ENCODE measurements around the gene CNPPD1.
A peak's percentile ranks its signal among the peaks of the same experiment; 100 is the strongest.

CNPPD1 gene

DNA sequence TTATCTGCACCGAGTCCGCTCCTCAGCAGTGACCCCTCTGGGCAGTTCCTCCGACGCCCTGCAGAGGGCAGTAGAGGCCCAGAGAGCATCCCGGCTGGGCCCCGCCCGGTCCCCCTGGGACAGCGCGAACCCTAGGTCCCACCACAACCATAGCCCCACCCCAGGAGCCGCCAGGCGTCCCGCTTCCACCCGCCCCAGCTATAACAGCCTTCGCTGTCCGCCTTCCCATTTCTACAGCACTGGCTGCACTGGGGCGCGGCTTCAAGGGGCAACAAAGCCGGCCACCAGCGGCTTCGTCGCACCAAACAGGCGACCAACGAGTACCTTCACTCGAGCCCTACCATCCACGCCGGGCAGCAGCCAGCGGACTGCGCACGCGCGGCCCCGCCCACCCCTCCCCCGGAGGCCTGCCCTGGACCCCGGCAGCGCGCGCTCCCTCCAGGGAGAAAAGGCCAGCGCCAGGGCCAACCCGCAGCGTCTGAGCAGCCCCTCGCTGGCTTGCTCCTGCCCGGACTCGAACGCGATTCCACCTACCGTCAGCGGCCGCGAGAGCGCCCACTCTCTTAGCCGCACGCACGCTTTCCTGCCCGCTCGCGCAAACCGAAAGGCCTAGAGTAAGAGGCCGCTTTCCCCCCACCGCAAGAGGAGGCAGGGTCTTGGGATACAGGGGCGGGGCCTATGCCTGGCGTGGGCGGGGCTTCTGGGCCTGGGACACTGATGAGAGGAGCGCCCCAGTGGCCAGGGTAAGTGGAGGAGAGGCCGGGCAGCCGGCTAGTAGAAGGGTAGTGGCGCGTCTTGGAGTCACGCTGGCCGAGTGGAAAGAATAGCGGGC is 16.3 kb downstream of the CNPPD1 start, which contains the start of gene NHEJ1:
NHEJ1 (minus strand) TSS at position 630 of the 832 bp plus-strand sequence. CDS start 2,453 bp downstream, outside the sequence.
- FAIRE-seq (peak; percentile 80), DNase-seq (ENCODE audit: low spot score) (peak; percentile 97)

DNA sequence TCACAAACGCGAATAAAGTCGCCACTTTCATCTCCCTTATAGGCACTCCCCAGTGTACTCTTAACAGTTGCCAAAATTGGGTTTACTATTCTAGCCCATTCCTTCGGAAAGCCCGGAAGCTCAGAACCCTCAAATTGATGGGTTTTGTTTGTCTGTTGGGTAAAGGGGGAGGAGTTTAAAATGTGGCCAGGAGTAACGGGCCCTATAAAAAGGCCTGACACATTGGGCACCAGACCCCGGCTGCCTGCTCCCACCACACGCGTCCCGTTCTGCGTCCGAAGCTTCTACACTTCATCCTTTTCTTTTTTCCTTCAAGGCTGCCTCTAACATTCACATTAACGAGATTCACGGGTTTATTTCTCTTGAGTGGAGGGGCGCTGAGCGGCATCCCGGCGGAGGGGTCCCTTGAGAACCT is 16.9 kb downstream of the CNPPD1 start:
- DNase-seq (ENCODE audit: low spot score) = no peak
- FAIRE-seq = no peak

DNA sequence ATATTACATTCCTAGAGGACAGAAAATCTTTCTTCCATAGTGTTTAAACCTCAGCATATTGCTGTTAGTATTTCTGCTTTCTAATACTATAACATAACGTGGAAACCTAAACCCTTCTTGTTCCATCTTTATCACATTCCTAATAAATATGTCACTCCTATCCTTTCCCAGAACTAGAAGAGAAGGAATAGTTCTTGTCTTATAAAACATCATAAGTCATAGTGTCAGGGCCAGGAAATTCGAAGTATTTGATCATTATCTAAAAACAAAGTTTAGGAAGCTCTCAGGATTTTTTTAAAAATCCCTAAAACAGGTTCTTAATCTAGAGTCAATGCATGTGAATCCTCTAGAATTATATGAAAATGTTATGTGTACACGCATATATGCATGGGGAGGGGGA is 18.1 kb downstream of the CNPPD1 start:
- FAIRE-seq = no peak
- no peak for DNase-seq (ENCODE audit: low spot score)

DNA sequence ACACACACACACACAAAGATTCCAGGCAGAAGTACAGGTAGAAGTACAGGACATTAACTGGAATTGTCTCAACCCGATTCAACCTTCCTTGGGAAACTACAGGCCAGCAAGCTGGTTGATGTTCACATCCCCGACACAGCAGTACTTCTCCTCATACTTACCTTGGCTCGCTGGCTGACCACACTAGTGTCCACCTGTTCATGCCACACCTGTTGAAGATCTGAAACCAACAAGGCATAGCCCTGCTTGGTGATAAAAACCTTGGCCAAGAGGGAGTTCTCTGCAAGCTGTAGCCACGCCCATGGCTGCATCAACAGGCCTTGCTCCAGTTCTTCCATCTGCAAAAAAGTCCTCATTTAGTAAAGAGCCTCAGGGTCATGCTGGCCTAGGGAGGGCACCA is 18.7 kb downstream of the CNPPD1 start:
- FAIRE-seq = no peak
- DNase-seq (ENCODE audit: low spot score) = no peak

DNA sequence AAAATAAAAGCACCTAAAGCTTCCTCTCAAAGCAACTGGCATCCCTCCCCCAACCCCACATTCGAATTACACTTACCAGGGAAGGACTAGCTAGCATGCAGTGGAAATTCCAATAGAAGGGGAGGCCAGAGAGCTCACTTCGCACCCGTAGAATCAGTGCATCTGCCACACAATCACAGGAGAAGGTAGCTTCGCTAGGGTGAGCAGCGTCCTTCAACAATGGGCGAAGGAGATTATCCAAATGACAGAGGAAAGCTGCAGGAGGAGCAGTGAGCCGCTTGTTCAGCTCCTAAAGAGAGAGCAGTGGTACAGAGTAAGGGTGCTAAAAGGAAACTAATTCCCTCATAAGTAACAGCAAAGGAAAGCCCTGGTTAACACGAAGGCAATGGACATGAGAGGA is 19.3 kb downstream of the CNPPD1 start:
- DNase-seq (ENCODE audit: low spot score) = no peak
- FAIRE-seq = no peak

DNA sequence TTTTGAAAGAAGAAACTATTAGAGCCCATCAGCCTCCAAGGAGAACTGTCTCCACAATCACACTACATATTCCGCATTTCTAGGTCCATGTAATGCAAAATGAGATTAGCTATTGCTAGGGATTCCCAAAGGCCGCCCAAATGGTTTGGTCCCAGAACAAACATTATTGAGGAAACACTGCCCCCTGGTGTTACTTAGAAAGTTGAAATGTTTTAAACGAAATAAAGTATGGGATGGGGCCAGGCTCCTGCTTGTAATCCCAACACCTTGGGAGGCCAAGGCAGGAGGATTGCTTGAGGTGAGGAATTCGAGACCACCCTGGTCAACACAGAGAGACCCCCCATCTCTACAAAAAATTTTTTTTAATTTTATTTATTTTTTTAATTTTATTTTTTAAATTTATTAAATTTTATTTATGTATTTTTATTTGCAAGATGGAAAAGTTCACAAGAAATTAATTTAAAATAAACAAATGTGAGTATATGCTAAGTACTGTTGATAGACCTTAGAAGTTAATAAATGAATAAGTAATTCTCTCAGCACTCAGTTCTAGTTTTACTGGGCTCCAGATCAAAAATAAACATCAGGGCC is 21.6 kb downstream of the CNPPD1 start:
- FAIRE-seq = no peak

DNA sequence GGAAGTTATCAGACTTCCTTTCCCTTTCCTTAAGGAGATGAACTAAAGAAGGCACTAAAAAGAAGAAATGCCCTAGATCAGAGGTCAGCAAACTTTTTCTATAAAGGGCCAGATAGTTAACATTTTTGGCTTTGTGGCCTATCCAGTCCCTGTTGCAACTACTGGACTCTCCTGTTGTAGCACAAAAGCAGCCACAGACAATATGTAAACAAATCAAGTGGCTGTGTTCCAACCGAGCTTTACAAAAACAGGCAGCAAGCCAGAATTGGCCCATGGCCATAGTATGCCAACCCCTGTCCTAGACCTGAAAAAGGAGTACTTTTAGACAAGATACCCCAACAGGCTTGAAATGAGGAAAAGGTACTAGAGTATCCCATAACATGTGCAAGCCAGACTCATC is 27.1 kb downstream of the CNPPD1 start:
- no peak for FAIRE-seq
- DNase-seq (ENCODE audit: low spot score) = no peak

More for the DNA sequence above, 21.6 kb downstream of the CNPPD1 start:
- DNase-seq (ENCODE audit: low spot score) = peak; percentile 60

DNA sequence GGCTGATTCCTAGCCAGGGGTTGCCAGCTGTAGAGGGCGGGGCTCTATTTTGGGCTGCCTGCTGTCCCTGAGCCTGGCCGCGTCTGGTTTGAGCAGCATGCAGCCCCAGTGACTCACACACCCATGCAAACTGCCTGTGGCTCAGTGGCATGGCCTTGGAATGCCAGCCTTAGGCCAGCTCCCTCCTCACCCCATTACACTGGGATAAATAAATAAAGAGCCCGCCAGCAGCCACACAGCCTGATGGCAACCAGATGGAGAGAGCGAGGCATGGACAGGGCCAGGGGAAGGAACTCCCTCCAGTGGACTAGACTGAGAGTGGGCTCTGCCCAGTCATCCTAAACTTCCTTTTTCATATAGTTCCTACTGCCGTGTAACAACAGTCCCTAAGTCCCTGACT is 34.4 kb downstream of the CNPPD1 start:
- peak; percentile 85 for DNase-seq (ENCODE audit: low spot score)
- FAIRE-seq = peak; percentile 56

DNA sequence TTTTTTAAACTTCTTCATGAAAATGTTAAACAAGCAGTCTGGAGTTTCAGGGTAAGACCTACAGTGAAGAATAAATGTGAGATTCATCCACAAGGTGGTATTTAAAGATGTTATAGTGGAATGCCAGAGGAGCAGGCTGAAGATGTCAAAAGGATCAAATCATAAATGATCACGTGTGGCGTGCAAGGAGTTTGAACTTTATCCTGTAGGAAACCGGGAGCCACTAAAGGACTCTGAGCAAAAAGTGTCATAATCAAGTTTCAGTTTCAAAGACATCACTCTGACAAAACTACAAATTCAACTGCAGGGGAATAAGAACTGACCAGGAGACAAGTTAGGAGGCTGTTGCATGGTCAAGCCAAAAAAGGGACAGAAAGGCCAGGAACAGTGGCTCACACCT is 36.0 kb downstream of the CNPPD1 start:
- DNase-seq (ENCODE audit: low spot score) = no peak
- no peak for FAIRE-seq

DNA sequence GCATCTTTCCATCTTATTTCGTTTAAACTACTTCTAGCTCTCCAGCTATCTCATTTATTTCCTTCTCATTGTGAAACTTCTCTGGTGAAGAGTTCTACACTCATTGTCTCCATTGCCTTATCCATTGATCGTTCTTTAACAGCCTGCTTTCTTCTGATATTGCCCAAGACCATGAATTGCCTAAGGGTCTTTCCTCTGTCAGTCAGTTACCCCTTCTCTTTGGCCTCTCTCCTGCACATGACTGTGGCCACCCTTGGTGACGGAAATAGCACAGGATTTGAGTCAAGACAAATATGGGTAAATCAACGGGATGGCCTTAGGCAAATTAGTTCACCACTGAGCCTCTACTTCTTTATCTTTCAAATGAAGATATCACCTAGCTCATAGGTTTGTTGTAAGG is 42.7 kb downstream of the CNPPD1 start:
- FAIRE-seq (no peak), DNase-seq (ENCODE audit: low spot score) (no peak)

DNA sequence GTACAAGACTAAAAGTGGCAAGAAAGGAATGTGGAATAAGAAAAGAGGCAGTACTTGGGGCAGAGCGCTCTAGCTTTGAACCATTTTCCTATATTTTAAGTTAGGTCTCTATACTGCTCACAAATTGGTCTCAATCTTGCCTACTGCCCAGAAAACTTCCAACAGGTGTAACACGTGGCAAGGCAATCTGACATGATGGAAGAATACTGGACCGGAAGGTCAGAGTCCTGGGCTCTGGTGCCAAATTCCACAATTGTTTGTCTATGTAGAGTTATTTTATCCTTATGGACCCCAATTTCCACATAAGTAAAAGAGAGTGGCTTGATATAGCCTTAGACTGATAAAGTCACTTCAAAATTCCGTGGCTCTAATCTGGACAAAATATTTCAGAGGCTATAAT is 45.0 kb downstream of the CNPPD1 start:
- FAIRE-seq (no peak), DNase-seq (ENCODE audit: low spot score) (no peak)

DNA sequence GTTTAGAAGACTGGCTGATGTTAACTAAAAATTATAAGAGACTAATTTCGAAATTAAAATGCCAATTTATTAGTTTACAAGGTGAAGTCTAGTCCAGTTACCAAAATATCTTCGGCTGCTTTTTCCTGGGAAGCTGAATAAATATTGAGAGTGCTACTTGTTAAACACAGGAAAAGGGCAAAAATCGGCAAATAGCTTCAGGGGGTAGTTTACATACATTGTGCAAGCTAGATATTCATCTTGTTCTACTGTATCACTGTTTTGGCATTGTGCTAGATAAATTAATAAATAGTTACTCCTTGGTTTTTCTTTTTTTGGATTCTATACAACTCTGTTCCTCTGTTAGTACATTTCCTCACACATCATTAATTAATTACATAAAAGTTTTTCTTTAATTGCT is 45.4 kb downstream of the CNPPD1 start:
- FAIRE-seq (no peak), DNase-seq (ENCODE audit: low spot score) (no peak)

DNA sequence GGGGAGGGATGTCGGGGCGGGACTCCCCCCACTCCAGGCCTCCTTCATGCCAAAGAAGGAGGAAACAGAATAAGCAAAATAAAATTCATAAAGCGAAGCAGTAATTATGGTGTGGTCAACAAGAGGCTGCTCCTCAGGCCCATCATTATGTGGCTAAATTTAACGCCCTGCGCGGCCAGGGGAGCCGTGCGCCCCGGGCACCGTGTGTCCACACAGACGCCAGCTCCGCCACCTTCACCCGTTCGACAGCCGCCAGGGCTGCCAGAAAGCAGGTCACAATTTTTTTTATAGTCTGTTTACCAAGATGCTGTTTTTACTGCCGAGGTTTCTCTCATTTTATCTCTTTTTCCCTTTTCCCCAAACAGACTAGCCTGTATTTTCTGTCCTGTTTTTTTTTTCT is 47.1 kb downstream of the CNPPD1 start:
- DNase-seq (ENCODE audit: low spot score) (no peak), FAIRE-seq (no peak)

DNA sequence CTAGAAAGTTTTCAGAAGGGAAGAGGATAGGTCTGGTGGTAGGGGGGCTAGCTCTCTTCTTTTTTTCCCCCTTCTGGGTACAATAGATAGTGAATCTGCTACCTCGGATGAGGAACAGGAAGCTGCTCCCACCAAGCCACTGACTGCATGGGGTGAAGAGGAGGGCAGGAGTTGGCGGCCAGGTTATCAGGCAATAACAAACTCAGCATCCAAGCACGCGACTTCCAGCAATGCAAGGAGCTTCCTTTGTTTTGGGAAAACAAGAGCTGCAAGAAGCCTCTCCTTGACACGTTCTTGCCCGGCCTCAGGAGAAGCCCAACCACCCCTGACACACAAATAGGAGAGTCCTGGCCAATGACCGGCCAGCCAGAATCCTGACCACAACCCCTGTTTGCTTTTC is 48.3 kb downstream of the CNPPD1 start:
- no peak for FAIRE-seq
- DNase-seq (ENCODE audit: low spot score) = no peak

DNA sequence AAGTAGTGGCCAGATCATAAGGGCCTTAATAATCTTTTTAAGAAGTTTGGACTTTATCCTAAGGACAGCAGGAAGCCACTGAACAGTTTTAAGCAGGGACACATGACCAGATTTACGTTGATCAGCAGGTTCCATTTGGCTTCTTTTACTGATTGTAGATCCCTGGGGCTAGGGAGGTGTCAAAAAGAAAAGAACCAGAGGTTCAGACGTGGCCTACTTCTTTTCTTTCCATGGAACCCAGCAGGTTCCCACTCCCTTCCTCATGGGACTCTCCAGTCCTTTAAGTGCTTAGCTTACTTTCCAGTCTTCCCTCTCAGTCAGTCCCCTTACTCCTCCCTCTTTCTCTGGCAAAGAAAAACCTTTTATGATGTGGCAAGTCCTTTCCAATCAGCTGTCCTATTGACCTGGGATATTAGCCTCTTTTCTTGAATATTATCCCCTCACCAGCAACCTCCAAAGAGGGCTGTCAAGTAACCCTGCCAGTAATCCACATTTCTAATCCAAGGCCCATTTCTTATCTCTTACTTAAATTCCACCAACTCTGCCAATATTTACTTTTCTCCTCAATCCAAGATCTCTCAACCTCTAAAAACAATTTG is 49.6 kb downstream of the CNPPD1 start:
- FAIRE-seq = no peak
- DNase-seq (ENCODE audit: low spot score) = no peak

DNA sequence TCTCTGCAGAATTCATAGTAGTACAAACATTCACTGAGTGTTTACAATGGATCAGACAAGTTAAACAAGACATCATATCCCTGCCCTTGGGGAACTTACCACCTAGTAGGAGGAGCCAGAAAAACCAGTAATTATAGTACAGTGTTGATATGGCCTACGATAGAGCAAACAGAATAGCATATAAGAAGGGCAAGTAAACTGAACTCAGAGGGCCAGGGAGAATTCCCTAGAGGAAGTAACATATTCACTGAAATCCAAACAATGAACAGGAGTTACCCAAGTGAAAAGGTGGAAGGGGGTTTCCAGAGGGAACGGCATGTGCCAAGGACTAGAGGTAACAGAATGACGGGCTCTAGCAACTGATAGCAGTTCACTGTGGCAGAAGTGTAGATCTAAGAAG is 50.2 kb downstream of the CNPPD1 start:
- no peak for DNase-seq (ENCODE audit: low spot score)
- FAIRE-seq = no peak

DNA sequence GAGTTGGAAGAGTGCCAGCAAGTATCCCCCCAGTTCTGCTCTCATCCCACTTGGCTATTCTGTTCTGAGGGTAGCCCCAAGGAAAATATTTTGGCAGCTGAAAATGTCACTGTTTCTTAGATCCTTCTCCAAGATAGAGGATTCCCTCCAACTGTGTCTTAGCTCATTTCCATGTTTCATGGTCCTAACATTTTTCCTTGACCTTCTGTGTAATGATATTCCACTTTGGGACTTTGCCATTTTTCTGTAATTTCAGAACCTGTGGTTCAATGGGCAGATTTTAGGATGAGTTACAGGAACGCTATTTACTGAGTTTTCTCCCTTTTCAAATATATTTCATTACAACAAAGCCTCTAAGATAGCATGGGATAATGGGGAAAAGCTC is 50.8 kb downstream of the CNPPD1 start:
- DNase-seq (ENCODE audit: low spot score) = no peak
- FAIRE-seq = no peak

DNA sequence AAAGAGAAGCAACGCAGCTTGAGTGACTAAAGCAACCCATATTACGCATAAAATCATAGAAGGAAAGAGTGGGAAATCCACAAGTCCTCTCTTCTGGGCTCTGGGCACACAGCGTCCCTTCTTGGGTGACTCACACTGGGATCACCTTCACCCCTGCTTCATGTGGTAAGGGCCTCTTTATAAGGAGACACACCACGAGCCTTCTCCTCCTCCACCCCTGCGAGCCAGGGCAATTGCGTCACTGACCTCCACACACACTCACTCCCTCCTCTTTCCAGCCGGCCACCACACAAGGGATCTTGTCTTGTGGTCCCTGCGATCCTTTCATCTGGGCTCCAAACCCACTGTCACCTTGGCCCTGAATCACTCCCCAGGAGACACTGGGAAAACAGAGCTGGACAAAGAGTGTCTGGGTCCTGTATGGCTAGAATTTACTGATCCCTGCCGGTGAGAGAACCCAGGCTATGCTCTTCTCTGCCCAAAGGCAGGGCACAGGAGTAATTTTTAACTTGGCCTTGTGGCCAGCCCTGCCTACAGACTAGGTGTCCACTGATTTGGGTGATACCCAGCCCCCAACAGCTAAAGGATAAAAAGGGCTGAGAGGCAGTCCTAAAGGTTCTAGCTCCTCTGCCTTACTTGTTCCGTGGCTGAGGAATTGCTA is 51.4 kb downstream of the CNPPD1 start:
- DNase-seq (ENCODE audit: low spot score) (peak; percentile 85), FAIRE-seq (no peak)

DNA sequence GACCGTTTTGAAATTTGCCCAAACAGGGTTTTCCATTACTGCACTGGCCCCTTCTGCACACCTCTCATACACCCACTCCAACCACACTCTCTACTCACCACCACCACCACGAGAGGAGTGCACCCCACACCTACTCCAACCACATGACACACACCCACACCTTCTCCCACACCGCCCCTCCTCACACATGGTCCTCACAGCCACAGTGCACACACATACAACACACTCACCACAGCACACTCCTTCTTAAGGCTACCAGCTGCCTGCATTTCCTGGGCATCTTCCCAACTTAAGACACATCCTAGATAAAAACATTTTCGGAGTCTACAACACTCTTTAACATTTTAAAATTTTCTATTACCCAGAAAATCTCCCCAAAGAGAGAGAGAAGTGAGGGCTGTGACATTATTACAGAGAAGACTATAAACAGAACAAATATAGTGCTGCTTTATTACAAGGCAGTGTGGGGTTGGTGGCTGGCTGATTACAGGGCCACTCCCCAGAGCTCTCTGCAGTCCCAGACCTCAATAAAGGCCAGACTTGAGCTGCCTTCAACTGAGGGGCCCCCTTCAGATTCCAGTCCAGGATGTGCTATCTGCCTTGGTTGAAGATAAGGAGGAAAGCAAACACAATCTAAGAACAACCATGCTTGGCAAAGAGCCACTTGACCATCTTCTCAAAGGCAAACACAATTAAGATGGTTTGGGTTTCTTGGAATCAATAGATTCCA is 52.2 kb downstream of the CNPPD1 start:
- no peak for DNase-seq (ENCODE audit: low spot score)

DNA sequence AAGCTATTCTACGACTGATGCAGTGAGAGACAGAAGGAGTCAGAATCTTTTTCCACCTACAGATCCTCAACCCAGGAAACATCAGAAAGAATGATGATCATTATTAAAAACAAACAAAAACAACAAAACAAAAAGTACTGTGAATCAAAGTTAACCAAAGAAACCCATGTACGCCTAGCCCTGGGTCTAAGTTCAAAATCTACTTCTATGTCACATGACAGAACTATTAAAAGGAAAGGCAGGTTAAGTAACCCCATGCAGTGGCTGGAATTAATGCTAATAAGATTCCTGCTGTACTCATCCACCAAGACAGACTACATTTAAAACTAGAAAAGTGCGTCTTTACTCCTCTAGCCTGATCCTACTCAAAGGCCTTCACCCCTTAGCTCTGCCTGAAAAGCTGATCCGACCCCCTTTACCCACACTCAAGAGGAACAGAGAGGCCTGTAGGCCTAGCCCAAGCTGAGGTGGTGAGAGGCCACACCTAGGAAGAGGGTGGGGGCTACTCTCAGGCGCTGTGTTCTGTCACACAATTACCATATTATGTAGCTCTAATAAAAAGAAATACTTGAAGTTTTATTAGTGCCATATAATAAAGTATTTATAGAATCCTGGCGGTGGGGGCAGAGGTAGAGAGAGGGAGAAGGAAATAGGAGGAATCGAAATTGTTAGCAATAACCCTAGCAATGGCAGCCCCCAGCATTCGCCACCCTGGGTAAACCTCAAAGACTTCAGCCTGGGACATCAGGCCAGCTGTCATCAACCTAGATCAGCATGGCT is 53.2 kb downstream of the CNPPD1 start:
- no peak for FAIRE-seq
- no peak for DNase-seq (ENCODE audit: low spot score)

More for the DNA sequence above, 52.2 kb downstream of the CNPPD1 start:
- peak; percentile 56 for FAIRE-seq
